Pons (tissue), 1 donor: ENCODE results near the gene BAD.
"Not testable (repeated sequence)": the region's sequence is repeated elsewhere in the genome, so short reads cannot be mapped to it uniquely, and the experiment has no call there.

Experiments used
- DNase-seq: peaks from one replicate; pipeline ENCODE4 v3.0.0-alpha.2; 2016; ENCODE audit warnings: low spot score

The BAD gene

DNA sequence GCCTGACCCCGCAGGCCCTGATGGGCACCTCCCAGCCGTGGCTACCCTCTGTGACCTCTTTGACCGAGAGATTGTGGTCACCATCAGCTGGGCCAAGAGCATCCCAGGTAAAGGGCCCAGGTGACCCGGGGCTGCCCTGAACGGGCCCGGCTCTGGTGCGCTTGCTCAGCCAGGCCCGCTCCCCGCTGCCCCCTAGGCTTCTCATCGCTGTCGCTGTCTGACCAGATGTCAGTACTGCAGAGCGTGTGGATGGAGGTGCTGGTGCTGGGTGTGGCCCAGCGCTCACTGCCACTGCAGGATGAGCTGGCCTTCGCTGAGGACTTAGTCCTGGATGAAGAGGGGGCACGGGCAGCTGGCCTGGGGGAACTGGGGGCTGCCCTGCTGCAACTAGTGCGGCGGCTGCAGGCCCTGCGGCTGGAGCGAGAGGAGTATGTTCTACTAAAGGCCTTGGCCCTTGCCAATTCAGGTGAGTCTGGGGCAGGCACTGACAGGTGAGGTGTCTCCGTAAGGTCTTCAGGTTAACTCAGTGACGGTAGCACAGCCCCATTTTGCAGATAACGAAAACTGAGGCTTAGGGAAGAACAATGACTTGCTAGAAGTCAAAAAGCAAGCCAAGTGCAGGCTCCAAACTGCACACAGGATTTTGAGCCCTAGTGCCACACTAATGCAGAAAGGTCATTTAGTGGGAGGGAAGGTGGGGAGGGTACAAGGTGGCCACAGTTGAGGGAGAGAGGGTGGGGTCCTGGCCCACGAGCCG is 30.5 kb upstream of the BAD start:
- DNase-seq, result no peak

DNA sequence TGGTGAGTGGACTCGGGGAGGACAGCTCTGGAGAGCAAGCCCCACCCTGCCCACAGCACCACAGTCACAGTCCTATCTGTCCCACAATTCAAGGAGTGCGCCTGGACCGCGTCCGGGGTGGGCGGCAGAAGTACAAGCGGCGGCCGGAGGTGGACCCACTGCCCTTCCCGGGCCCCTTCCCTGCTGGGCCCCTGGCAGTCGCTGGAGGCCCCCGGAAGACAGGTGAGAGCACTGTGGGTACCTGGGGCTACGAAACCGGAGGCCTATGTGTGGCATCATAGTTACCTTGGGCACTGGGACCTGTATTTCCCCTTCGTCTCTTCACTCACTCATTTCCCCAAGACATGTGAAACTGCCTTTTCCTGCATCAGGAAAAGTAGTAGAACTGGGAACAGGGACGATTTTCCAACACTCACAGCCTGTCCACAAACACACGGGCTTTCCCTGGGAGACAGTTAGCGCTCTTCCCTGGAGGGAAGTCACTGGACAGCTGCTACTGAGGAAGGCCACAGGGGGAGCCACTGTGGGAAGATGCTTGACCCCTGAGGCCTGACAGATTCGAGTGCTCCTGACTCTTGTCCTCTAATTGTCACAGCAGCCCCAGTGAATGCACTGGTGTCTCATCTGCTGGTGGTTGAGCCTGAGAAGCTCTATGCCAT is 29.8 kb upstream of the BAD start:
- DNase-seq, result no peak

DNA sequence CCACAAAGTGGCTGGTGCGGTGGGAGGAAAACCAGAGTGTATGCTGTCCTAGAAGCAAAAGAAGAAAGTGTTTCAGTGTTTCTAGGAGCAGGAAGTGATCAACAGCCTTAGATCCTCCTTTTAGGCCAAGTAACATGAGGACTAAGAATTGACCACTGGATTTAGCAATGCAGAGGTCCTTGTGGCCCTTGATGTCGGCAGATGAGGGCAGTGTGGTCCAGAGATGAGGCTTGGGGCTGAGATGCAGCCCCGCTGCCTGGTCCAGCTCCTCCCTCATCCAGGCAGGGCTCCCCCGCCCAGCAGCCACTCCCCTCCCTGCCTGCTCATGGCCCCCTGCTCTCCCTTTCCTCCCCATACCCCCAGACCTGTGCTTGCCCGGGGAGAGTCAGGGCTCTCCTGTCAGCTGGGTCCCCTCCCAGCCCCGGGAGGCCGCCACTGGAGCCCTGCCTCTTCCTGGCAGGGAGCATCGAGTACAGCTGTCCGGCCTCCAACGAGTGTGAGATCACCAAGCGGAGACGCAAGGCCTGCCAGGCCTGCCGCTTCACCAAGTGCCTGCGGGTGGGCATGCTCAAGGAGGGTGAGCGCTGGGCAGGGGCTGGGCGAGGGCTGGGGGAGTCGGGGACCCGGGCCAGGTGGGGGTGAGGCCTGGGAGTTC is 29.2 kb upstream of the BAD start:
- no peak for DNase-seq

DNA sequence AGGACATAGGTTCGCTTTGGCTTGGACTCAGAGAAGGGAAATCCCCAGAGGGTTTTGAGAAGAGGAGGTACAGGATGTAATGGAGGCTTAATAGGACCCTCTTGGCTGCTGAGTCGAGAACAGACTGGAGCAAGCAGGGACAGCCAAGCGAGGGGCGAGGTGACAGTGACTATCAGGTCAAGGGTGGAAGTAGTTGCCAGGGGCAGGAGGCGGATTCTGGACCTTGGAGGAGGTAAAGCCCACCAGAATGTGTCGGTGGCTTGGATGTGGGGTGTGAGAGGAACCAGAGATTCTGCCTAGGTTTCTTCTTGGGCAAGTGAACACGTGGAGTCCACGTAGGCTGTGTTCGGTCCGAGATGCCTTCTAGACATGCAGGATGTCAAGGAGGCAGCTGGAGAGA is 28.5 kb upstream of the BAD start:
- DNase-seq, result no peak

DNA sequence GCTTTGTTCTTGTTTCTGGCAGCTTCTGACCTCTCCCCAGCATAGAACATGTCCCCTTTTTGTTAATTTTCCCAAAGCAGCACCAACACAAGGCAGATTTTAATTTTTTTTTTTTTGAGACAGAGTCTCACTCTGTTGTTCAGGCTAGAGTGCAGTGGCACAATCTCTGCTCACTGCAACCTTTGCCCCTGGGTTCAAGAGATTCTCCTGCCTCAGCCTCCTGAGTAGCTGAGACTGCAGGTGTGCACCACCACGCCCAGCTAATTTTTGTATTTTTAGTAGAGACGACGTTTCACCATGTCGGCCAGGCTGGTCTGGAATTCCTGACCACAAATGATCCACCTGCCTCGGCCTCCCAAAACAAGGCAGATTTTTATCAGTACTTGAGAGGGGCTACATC is 23.3 kb upstream of the BAD start:
- DNase-seq, result not testable (repeated sequence)

DNA sequence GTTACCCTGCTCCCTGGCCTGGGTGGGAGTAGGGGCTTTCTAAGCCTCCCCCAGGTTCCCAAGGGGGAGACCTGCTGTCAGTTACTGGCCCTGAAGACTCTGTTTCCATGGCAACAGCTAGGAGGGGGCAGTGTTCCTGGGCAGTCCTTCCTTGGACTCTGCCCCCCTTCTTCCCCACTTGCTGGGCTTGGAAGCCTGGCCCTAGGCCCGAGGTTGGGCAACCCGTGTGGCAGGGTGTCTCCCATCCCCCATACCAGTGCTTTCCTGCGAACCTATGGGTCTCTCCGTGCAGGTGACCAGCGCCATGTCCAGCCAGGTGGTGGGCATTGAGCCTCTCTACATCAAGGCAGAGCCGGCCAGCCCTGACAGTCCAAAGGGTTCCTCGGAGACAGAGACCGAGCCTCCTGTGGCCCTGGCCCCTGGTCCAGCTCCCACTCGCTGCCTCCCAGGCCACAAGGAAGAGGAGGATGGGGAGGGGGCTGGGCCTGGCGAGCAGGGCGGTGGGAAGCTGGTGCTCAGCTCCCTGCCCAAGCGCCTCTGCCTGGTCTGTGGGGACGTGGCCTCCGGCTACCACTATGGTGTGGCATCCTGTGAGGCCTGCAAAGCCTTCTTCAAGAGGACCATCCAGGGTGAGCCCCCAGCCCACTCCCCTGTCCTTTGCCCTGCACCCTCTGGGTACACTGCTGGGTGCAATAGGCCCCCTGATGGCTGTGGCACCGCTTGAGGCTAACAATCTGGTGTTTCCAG is 22.6 kb upstream of the BAD start:
- DNase-seq, result no peak

DNA sequence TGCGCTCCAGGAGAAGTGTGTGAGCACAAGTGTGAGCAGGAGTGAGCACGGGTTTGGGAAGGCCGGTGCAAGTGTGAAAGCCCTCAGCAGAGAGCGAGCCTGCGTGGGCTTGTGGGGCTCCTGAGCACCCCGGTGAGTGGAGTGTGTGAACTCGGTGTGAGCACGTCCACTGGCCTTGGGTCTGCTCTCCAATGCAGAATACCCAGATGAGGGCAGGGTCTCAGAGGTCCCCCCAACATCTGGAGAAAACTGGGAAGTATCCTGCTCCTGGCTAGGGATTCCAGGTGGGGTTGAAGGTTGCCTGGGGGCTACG is 22.1 kb upstream of the BAD start:
- DNase-seq, result no peak

DNA sequence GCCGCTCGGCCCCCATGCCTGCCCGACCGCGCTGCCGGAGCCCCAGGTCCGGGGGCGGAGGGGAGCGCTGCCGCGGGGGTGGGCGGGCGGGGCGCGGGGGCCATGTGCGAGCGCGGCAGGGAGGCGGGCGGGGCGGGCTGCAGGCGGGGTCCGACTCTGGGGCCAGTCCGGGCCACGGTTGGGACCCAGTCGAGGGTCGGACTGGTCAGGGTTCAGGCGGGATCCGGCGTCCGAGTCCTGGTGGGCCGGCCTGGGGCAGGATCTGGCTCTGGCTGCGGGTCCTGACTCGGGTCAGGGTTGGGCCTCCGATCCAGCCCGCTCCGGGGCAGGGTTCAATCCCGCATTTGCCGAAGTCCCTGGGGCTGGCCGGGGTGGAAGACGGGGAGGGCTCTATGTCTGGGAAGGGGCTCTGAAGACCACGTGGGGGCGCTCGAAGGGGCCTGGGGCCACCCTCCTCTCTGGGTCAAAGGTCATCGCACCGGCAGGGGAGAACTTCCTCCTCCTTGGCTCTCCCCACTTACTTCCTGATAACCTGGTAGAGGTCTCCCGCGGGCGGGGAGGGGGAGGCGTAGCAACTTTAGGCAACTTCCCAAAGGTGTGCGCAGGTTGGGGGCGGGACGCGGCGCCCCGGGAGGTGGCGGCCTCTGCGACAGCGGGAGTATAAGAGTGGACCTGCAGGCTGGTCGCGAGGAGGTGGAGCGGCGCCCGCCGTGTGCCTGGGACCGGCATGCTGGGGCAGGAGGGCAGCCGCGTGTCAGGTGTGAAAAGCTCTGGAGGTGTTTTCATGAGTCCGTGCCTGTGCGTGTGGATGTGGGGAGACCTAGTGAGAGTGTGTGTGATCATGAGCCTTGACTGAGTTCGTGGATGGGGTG is 21.5 kb upstream of the BAD start:
- DNase-seq, result no peak

DNA sequence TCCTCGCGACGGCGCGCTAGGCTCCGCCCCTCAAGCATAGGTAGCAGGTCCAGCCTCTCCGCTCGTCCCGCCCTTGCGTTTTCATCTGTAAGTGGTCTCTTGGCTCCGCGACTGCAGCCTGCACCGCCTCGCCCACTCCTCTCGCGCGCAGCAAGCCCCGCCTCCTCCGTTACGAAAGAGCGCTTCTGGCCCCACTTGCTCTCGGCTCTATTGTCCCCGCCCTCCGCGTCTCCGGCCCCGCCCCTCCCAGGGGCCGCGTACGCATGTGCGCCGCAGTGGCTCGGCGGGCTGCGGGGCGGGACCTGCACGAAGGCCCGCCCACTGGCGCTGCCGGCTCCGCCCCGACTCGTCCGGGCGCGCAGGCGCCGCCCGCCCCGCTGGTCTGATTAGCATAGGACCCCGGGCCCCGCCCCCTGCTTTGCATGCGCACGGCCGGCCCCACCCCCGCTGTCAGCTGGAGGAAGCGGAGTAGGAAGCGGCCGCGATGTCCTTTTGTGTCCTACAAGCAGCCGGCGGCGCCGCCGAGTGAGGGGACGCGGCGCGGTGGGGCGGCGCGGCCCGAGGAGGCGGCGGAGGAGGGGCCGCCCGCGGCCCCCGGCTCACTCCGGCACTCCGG is 20.7 kb upstream of the BAD start, which contains the start of gene ESRRA:
ESRRA (plus strand) TSS at position 450 of the 616 bp plus-strand sequence. CDS start 1,656 bp downstream, outside the sequence.
- peak; percentile 98 for DNase-seq

DNA sequence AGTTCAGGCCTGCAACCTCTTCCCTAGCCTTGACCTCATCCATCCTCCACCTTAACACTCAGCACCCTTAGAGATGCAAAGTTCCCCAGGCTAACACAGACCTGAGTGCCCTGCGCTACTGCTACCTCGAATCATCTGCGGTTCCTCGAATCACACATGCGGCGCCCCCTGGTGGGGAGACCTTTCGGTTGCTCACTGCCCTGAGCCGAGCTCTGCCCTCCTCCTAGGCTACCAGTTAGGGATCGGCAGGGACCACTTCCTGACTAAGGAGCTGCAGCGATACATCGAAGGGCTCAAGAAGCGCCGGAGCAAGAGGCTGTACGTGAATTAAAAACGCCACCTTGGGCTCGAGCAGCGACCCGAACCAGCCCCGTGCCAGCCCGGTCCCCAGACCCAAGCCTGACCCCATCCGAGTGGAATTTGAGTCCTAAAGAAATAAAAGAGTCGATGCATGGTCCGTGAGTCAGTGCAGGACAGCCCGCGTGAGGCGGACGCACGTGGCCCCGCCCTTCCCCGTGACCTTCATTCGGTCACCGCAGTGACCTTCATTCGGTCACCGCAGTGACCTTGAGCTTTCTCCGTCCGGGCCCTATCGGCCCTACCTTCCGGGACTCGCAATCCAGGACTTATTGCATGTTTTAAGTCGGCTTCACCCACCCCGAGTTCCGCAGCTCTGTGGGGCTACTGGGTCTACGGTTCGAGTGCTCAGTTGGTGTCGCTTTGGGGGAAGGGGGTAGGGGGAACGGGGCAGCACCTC is 20.0 kb upstream of the BAD start:
- DNase-seq, result peak; percentile 88

DNA sequence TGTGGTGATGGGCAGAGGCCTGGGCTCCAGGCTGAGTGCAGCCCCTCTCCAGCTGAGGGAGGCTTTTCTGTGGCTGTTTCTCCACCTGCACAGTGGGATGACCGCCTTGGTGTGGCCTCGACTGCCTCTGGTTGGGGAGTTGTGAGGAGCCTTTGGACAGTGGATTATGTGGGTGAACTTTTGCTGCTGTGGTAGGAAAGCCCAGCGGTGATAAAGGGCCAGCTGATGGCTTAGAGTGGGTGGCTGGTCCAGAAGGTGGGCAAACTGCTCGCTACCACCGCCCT is 19.5 kb upstream of the BAD start:
- DNase-seq, result no peak

DNA sequence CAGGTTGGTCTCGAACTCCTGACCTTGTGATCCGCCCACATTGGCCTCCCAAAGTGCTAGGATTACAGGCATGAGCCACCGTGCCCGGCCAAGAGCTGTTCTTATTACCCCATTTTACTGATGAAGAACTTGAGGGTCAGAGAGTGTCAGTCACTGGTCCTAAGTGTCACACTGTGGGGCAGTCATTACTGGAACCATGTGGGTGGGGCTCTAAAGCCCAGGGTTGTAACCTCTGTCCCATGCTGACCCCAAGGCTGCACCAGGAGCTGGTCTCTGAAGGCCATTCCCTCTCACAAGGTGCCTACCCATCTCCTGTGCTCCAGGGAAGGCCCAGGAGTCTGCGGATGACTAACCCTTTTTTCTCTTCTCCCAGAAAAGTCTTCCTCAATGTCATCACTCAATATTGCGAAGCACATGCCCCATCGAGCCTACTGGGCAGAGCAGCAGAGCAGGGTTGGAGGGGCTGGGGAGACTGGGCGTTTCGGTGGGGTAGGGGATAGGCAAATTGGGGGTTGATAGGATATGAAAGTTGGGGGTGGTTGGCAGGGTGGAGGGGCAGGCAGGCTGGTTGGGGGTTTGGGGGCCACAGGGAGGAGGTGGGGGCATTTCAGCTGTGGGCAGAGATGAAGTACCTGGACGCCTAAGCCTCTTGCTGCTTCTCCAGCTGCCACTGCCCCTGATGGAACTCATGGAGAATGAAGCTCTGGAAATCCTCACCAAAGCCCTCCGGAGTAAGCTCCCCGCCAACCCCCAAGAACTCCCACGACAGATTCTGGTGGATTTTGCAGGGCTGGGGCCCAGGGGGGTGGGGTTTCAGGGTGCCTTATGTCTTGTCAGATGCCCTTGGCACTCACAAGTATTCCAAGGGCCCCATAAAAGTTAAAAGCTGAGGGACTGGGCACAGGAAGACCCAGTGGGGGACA is 18.9 kb upstream of the BAD start:
- no peak for DNase-seq

DNA sequence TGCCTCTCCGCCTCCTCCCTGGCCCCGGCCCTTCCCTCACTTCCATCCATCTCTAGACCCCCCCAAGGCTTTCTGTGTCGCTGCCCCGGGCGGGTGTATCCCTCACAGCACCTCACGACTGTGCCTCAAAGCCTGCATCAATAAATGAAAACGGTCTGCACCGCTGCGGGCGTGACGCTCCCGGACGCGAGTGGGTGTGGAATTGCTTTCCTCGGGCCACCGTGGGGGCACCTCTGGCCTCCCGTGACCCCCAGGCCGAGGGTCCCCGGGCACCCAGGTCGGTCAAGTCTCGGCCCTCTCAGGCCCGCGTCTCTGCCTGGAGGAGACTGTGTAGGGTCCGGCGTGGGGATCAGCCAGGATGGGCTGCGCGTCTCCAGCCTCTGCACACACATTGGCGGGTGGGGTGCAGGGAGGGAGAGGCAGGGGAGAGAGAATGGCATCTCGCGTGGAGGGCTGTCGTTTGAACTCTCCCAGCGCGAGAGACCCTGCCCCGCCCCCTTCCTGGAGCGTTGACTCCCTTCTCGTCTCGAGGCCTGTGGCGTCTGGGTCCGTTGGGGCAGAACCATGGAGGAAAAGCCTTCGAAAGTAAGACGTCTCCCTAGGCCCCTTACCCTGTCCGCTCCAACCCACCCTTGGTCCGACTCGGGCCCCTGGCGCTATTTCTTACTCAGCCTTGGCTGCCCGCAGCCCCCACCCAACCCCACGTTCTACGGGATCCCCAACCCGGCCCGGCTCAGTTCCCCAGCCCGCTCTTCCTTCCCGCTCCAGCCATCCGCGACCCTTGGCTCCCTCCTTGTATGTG is 15.6 kb upstream of the BAD start, which contains the start of gene CATSPERZ:
CATSPERZ (plus strand) TSS at position 512 of the 802 bp plus-strand sequence; CDS start at position 565, 53 bp downstream.
- DNase-seq, result no peak

DNA sequence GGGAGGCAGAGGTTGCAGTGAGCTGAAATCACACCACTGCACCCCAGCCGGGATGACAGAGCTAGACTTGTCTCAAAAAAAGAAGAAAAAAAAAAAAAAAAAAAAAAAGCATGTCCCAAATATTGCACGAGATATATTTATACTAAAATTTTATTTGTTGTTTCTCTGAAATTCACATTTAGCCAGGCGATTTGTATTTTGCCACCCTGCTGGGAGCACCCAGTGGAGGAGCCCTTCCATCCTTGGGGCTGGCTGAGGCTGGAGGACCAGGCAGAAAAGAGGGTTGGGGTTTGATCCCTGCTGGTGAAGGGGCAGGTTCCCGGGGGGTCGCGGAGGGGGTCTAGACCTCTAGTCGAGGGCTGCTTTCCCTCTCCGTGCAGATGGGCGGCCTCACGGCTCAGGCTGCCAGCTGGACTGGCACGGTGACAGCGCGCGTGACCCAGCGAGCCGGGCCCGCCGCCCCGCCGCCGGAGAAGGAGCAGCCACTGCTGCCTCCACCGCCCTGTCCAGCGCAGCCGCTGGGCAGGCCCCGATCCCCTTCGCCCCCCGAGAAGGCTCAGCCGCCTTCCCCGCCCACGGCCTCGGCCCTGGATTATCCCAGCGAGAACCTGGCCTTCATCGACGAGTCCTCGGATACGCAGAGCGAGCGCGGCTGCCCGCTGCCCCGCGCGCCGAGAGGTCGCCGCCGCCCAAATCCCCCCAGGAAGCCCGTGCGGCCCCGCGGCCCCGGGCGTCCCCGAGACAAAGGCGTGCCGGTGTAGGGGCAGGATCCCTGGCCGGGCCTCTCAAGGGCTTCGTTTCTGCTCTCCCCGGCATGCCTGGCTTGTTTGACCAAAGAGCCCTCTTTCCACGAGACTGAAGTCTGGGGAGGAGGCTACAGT is 14.7 kb upstream of the BAD start:
- no peak for DNase-seq

DNA sequence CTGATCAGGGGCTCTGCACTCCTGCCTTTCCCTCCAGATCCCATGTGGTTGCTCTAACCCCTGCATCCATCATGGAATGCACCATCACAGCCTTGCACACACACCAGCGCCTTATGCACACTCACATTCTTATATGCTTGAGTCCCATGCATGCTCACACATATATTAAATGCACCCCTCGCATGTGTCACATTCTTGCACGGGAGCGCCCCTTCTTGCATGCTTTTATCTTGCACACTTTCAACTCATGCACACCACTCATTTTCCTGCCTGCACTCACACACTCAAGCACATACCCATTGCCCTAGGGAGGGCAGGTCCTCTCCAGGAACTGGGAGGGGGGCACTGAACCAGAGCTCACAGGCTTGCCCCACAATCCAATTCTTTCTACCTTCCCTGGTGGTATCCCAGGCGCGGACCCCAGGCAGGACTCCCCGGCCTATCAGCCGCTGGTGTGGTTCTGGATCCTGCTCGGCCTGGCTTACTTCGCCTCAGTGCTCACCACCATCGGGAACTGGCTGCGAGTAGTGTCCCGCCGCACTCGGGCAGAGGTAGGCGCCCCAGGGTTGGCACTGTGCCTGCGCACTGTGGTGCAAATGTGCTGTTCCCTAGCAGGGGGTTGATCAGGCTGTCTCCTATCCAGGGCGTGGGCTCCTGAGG is 13.4 kb upstream of the BAD start:
- DNase-seq, result no peak

DNA sequence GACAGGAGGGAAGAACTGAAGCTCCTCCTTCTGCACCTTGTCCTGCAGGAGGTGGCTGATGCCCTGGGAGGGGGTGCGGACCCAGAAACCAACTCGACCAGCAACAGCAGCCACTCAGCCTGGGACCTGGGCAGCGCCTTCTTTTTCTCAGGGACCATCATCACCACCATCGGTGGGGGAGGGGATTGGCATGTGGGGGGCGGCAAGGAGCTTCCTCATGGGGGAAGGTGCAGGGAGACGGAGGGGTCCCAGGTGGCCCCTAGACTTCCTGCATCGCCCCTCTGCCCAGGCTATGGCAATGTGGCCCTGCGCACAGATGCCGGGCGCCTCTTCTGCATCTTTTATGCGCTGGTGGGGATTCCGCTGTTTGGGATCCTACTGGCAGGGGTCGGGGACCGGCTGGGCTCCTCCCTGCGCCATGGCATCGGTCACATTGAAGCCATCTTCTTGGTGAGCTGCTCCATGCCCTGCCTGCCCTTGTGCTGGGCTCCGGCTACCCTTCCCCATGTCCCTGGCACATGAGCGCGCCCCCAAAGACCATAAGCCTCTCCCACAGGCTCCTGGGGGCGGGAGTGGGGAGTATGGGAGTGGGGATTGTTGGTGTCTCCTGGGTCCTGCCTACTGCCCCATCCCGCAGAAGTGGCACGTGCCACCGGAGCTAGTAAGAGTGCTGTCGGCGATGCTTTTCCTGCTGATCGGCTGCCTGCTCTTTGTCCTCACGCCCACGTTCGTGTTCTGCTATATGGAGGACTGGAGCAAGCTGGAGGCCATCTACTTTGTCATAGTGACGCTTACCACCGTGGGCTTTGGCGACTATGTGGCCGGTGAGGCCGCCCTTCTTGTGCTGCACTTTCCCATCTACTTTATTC is 12.6 kb upstream of the BAD start:
- DNase-seq, result no peak
